RWPE1 (cell line): ENCODE results near the gene TRAPPC10.

Experiments used
- CTCF ChIA-PET: fragments of 350-600 bp; sonication (Branson Sonifier 250); formaldehyde crosslinking; extraction: SDS; loops from one replicate; lab custom pipeline; 2021; lab: Yijun Ruan, JAX
- POLR2A ChIA-PET: fragments of 400-600 bp; formaldehyde crosslinking; extraction: SDS; loops from one replicate; lab custom pipeline; 2020; ENCODE audit warnings: antibody characterized with exemption; ENCODE audit not compliant: low non-redundant PET; lab: Yijun Ruan, JAX
- DNase-seq: peaks from one replicate; pipeline ENCODE4 v3.0.0; 2012; ENCODE audit warnings: low spot score
- H3K27ac ChIP-seq: fragments of 450-650 bp; 2 replicates; pipeline ENCODE4 v1.5.1; 2017
- TF ChIP-seq, protein P1 (sequence below): fragments of 450-650 bp; conservative IDR thresholded peaks from 2 replicates; pipeline ENCODE4 v1.5.1; 2017; ENCODE audit warnings: low read depth, mild to moderate bottlenecking

The TRAPPC10 gene

DNA sequence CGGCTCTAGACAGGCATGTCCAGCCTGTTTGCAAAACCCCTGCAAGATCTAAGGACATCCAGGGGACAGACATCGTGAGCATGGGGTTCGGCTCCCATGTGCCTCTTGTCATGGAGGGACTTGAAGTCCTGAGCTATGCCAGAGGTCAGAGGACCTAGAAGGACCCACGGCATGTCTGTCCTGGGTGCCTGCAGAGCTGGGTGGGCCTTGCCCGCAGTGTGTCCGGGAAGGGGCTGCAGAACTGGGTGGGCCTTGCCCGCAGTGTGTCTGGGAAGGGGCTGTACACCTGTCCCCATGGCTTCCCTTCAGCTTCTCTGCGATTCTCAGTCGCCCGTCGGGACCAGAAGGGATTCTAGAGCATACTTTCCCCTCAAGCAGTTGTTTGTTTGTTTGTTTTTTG is 20.0 kb upstream of the TRAPPC10 start:
- no peak for DNase-seq
- TF ChIP-seq, protein P1, sequence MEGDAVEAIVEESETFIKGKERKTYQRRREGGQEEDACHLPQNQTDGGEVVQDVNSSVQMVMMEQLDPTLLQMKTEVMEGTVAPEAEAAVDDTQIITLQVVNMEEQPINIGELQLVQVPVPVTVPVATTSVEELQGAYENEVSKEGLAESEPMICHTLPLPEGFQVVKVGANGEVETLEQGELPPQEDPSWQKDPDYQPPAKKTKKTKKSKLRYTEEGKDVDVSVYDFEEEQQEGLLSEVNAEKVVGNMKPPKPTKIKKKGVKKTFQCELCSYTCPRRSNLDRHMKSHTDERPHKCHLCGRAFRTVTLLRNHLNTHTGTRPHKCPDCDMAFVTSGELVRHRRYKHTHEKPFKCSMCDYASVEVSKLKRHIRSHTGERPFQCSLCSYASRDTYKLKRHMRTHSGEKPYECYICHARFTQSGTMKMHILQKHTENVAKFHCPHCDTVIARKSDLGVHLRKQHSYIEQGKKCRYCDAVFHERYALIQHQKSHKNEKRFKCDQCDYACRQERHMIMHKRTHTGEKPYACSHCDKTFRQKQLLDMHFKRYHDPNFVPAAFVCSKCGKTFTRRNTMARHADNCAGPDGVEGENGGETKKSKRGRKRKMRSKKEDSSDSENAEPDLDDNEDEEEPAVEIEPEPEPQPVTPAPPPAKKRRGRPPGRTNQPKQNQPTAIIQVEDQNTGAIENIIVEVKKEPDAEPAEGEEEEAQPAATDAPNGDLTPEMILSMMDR = no peak
- CTCF ChIA-PET = interaction anchor here (0.6 kb wide), 1 partner anchor 9 kb away, joined by 3 read pairs; no protein-coding TSS in a partner anchor
- no peak overlapping the region for H3K27ac ChIP-seq
- POLR2A ChIA-PET = no interaction called here

DNA sequence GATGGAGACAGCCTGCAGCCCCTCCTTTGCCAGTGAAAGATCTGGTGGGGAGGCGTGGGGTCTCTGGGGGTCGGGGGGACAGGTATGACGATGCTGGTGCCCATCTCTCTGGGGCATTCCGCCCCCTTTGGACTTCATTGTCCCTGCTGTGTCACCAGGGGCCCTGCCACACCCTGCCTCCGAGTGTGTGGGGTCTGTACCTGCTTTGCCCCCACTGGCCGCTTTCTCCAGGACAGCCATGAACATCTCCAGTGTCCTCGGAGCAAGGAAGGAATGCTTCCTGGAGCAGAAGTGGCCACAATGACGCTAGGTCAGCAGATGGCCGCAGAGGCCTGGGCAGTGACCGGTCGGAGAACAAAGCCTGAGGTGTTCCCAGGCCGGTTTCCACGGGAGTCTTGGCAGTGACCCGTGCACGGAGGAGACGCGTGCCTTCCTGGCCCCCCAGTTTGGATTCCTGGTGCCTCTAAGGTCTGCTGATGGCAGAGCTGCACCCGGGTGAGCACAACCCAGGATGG is 18.6 kb upstream of the TRAPPC10 start:
- POLR2A ChIA-PET = no interaction called here
- CTCF ChIA-PET = no interaction called here

DNA sequence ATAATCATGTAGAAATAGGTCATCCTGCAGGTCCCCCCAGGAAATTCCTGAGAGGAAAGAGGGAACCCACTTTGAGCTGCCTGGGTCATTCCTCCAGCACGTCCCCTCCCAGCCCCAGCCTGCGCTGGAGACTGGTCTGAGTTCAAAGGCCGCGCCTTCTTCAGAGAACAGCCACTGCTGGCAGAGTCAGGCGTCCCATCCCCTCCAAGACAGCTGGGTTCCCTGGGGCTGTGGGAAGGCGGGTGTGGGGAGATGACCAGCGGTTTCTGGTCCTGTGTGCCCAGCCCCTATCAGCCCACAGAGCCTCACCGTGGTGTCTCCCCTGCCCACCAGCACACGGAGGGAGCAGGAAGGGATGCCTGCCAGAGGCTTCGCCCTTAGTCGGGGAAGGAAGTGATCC is 18.0 kb upstream of the TRAPPC10 start:
- POLR2A ChIA-PET = no interaction called here
- no peak overlapping the region for H3K27ac ChIP-seq
- CTCF ChIA-PET = no interaction called here
- no peak for DNase-seq
- TF ChIP-seq, protein P1 = no peak

More for the DNA sequence above, 18.6 kb upstream of the TRAPPC10 start:
- no peak for DNase-seq
- TF ChIP-seq, protein P1 = no peak
- H3K27ac ChIP-seq = no peak overlapping the region

DNA sequence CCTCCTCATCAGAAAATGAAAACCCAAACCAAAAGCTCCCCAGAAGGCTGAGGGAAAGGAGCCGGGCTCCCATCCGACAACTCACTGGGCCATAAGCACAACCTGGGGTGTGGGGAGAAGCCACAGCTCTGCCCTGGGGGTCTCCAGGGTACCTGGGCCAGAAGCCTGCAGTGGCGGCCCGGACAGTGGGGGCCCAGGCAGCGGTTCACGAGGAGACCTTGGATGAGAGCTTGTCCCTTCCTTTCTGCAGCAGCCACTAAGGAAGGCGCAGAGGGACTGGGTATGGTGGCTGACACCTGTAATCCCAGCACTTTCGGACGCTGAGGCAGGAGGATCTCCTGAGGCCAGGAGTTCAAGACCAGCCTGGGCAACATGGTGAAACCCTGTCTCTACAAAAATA is 17.5 kb upstream of the TRAPPC10 start:
- POLR2A ChIA-PET = no interaction called here
- DNase-seq = no peak
- H3K27ac ChIP-seq = no peak overlapping the region
- TF ChIP-seq, protein P1 = no peak
- CTCF ChIA-PET = interaction anchor here (0.6 kb wide), 1 partner anchor 307 kb away, joined by 3 read pairs; no protein-coding TSS in a partner anchor

DNA sequence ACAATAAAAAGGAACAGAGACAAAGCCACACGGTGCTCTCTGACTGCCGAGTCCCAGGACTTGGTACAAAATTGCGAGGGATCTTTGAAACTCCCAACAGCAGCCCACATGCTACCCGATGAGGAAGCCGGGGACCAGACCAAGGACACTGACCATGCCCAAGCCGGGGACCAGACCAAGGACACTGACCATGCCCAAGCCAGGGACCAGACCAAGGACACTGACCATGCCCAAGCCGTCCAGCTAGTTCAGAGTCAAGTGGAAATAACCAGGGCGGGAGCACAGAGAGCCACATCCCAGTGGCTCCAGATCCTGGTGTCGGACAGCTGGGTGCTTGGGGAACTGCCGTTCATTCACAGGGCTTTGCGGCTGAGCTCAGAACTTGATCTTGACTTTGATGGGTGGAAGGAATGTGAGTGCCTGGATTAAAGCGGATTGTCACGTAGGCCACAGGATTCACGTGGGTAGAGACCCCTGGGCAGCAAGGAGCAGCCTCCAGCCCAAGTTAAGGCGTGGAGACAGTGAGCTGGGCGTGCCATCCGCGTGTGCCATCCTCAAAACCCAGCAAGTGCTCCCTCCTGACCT is 16.5 kb upstream of the TRAPPC10 start:
- TF ChIP-seq, protein P1 = no peak
- POLR2A ChIA-PET = no interaction called here
- no peak for DNase-seq
- CTCF ChIA-PET = no interaction called here
- no peak overlapping the region for H3K27ac ChIP-seq

DNA sequence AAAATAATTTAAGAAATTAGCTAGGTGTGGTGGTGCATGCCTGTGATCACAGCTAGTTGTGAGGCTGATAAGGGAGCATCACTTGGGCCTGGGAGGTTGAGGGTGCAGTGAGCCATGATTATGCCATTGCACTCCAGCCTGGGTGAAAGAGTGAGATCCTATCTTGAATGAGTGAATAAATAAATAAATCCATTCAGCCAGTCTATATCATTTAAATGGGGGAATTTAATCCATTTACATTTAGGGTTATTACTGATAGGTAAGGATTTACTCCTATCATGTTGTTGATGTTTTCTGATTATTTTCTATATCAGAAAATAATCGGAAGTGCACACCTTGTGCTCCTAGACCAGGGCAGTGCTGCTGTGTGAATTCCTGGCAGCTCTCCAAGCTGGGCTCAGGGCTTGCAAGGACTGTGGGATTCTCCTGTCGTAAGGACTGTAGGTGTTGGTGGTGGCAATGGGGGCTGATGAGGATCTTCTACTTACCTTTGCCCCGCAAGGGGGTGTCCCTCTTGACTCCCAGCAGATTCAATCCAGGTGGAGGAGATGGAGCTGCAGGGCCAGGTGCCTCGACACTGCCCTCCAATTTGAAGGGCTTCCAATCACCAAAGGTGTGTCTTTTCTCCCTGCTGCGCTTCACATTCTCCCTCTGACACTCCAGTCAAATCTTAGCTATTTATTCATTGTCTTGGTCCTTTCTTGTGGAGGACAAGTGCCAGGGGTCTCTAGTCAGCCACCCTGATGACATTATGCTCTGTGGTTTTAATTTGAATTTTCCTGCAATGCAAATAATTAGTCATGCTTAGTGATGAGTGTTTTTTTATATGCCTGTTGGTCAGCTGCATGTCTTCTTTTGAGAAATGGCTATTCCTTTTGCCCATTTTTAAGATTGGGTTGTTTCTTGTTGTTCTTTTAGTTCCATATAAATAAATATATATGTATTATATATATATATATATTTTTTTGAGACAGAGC is 14.1 kb upstream of the TRAPPC10 start:
- H3K27ac ChIP-seq = no peak overlapping the region
- ChIA-PET CTCF (interaction anchor here (1.2 kb wide), 1 partner anchor 187 kb away, joined by 3 read pairs; no protein-coding TSS in a partner anchor), POLR2A (no interaction called here)
- TF ChIP-seq, protein P1 = no peak
- DNase-seq = no peak
